NCI-H2081 (cell line): ENCODE measurements around the gene TMEM18.
A peak's percentile ranks its signal among the peaks of the same experiment; 100 is the strongest.

Experiments used
- DNase-seq, 2 experiments: peaks; one replicate each; lab custom pipeline; 2025; lab: John Stamatoyannopoulos, UW

Gene TMEM18

GRCh38 chr2:672606-672905 lies 4.7 kb downstream of the TMEM18 start:
- DNase-seq: no peak

GRCh38 chr2:671787-672605 lies 5.2 kb downstream of the TMEM18 start:
- DNase-seq: no peak

GRCh38 chr2:671072-671471 lies 6.1 kb downstream of the TMEM18 start:
- DNase-seq: no peak

GRCh38 chr2:670637-671036 lies 6.6 kb downstream of the TMEM18 start:
- no peak for DNase-seq

- no peak for DNase-seq
Observed at GRCh38 chr2:669323-669722, 7.9 kb downstream of the TMEM18 start.

GRCh38 chr2:668000-668398 lies 9.2 kb downstream of the TMEM18 start:
- no peak for DNase-seq

- peak; percentile 39 to 65 for DNase-seq
Observed at GRCh38 chr2:667332-667999, 9.7 kb downstream of the TMEM18 start.

- no peak for DNase-seq
Observed at GRCh38 chr2:666441-666840, 10.8 kb downstream of the TMEM18 start.

- DNase-seq: no peak
Observed at GRCh38 chr2:665340-666073, 11.7 kb downstream of the TMEM18 start.

GRCh38 chr2:664063-664462 lies 13.1 kb downstream of the TMEM18 start:
- no peak for DNase-seq

- no peak for DNase-seq
Observed at GRCh38 chr2:663221-663620, 14.0 kb downstream of the TMEM18 start.

- no peak for DNase-seq
Observed at GRCh38 chr2:661360-661635, 15.9 kb downstream of the TMEM18 start.

- DNase-seq: no peak
Observed at GRCh38 chr2:660586-661359, 16.4 kb downstream of the TMEM18 start.

- DNase-seq: no peak
Observed at GRCh38 chr2:660029-660428, 17.2 kb downstream of the TMEM18 start.

GRCh38 chr2:658426-658825 lies 18.8 kb downstream of the TMEM18 start:
- DNase-seq: no peak

- DNase-seq: no peak
Observed at GRCh38 chr2:657766-658165, 19.4 kb downstream of the TMEM18 start.

- no peak for DNase-seq
Observed at GRCh38 chr2:656676-657075, 20.5 kb downstream of the TMEM18 start.

GRCh38 chr2:655626-656025 lies 21.6 kb downstream of the TMEM18 start:
- DNase-seq: no peak

GRCh38 chr2:654896-655295 lies 22.3 kb downstream of the TMEM18 start:
- no peak for DNase-seq

GRCh38 chr2:653645-654425 lies 23.4 kb downstream of the TMEM18 start:
- DNase-seq: no peak

- no peak for DNase-seq
Observed at GRCh38 chr2:652881-653480, 24.2 kb downstream of the TMEM18 start.
